HG03280 (cell line): ENCODE data around the gene ERRFI1.
A peak's percentile ranks its signal among the peaks of the same experiment; 100 is the strongest.
"Not testable (repeated sequence)": the region's sequence is repeated elsewhere in the genome, so short reads cannot be mapped to it uniquely, and the experiment has no call there.

Source experiments
- ATAC-seq: cut with Tn5 transposase; IDR thresholded peaks from one replicate; pipeline ENCODE4 v1.9.1; 2021; ENCODE audit warnings: mild to moderate bottlenecking, moderate library complexity; ENCODE audit not compliant: unreplicated experiment

ERRFI1 gene

DNA sequence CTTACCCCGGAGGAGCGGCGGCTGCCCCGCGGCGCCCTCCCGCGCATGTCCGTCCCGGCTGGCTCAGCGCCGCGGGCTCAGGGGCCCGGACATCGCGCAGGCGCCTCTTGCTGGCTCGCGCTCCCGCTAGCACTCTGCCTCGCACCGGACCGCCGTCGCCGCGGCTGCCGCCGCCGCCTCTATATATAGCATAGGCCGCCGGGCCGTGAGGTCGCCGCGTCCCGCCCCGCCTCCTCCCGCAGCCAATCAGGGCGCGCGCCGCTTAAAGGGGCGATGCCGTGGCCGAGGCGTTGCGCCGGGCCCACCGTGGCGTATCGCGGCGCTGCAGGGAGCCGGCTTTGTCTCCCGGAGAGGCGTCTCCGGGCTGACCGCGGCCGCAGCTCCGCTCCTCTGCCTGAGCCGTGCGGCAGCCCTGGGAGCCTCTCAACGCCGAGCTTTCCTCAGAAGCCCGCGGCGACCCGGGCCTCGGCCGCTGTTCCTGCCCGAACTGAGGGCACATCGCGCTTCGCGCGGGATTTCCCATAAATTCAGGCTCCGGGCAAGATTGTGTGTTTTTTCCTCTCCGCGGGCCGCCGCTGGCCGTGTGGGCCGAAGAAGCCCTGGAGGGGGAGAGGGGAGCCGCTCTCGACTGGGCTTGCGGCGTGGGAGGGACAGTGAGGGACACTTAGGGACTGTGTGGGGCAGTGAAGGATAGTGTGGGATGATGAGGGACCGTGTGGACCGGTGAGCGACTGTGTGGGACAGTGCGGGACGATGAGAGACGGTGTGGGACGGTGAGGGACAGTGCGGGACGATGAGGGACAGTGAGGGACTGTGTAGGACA is at the start of gene ERRFI1:
Gene ERRFI1 (minus strand): TSS at position 157 of the 823 bp plus-strand sequence. CDS start 10,690 bp downstream, outside the sequence.
- peak; percentile 82 for ATAC-seq

GRCh38 chr1:8075511-8076051 is 49.5 kb upstream of the ERRFI1 start:
- ATAC-seq = no peak

- no peak for ATAC-seq
Observed at GRCh38 chr1:8073112-8073855, 47.2 kb upstream of the ERRFI1 start.

GRCh38 chr1:8070381-8070811 is 44.3 kb upstream of the ERRFI1 start:
- ATAC-seq = no peak

DNA sequence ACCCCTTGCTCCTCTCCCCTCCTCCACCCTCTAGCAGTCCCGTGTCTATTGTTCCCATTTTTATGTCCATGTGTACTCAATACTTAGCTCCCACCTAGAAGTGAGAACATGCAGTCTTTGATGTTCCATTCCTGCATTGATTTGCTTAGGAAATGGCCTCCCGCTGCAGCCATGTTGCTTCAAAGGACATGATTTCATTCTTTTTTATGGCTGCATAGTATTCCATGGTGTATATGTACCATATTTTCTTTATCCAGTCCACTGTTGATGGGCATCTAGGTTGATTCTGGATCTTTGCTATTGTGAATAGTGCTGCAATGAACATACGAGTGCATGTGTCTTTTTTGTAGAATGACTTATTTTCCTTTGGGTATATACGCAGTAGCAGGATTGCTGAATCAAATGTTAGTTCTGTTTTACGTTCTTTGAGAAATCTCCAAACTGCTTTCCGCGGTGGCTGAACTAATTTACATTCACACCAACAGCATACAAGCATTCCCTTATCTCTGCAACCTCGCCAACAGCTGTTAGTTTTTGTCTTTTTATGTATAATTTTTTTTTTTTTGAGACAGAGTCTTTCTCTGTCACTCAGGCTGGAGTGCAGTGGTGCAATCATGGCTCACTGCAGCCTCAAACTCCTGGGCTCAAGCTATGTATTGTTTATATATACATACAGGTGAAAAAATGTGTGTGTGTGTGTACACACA is 43.7 kb upstream of the ERRFI1 start:
- ATAC-seq = not testable (repeated sequence)

DNA sequence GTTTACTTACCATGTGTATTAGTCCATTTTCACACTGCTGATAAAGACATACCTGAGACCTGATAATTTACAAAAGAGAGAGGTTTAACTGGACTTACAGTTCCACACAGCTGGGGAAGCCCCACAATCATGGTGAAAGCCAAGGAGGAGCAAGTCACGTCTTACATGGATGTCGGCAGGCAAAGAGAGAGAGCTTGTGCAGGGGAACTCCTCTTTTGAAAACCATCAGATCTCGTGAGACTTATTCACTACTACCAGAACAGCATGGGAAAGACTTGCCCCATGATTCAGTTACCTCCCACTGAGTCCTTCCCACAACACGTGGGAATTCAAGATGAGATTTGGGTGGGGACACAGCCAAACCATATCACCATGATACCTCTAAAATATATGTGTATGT is 39.3 kb upstream of the ERRFI1 start:
- no peak for ATAC-seq

DNA sequence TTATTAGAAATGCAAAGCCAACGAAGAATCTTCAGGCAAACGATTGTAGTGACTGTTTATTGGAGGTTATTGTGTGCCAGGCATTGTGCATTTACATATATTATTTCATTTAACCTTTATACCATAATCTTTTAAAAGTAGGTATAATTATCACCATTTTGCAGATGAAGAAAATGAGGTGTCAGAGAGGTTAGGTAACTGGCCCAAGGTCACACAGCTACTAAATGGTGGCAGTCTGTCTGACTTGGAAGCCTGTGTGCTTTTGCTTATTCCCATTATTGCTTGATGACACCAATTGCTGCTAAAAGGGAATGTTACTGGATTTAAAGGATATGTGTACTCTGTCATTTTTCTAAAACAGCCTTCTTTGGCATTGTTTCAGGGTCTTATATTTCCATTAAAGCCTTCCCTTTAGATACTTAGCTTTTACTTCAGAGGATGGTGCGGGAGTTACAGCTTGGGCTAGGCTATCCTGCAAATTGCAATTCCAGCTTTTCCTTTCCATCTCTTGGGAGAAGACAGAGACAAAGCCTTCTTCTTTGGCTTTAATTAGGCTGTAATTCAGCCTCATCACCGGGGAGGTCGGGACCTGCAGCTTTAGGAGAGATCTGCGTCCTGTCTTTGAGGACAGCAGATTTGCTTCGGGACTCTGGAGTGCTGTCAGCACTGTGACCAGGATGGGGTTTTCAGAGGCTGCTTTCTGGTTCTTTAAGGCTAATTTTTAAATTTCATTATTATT is 37.4 kb upstream of the ERRFI1 start:
- ATAC-seq = no peak

- ATAC-seq = no peak
Observed at GRCh38 chr1:8062861-8063260, 36.8 kb upstream of the ERRFI1 start.

- ATAC-seq = no peak
Observed at GRCh38 chr1:8061673-8062386, 35.7 kb upstream of the ERRFI1 start.

DNA sequence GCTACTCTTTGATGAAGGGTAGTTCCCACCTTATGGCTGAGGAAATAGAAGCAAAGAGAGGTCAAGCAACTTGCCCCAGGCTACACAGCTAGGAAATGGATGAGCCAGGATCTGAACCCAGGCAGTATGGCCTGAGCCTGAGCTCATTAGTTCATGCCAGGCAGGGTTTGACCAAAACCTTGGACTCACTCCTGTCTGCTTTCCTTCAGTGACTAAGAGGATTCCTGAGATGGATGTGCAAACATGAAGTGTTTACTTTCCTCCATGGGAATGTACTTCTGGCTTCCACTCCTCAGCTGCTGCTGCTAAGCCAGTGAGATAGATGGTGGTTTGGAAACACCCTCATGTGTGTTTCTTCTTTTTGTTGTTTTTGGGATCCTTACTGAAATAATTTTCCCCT is 35.1 kb upstream of the ERRFI1 start:
- no peak for ATAC-seq

DNA sequence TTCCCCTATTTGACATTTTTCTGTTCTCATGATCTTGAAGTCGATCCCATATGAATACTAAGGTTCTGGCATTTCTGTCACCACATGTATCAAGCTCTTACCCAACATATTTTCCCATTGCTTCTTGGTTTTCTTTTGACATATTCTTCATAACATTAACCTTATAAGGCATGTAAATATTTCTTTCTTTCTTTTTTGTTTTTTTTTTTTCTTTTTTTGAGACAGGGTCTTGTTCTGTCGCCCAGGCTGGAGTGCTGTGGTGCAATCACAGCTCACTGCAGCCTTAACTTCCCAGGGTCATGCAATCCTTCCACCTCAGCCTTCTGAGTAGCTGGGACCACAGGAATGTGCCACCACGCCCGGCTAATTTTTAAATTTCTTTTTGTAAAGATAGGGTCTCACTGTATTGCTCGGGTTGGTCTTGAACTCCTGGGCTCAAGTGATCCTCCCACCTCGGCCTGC is 33.1 kb upstream of the ERRFI1 start:
- ATAC-seq = no peak

DNA sequence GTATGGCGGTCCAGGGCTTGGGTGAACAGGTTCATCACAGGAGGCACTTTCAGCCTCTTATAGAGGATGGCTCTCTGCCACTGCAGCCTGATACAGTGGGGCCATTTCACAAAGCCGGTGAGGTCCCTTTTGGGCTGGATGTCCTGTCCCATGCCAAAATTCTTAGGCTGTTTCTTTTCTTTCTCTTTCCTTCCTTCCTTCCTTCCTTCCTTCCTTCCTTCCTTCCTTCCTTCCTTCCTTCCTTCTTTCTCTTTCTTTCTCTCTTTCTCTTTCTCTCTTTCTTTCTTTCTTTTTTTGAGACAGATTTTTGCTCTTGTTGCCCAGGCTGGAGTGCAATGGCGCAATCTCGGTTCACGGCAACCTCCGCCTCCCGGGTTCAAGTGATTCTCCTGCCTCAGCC is 31.7 kb upstream of the ERRFI1 start:
- ATAC-seq = not testable (repeated sequence)

- no peak for ATAC-seq
Observed at GRCh38 chr1:8055973-8056372, 29.9 kb upstream of the ERRFI1 start.

- no peak for ATAC-seq
Observed at GRCh38 chr1:8053878-8054567, 27.9 kb upstream of the ERRFI1 start.

DNA sequence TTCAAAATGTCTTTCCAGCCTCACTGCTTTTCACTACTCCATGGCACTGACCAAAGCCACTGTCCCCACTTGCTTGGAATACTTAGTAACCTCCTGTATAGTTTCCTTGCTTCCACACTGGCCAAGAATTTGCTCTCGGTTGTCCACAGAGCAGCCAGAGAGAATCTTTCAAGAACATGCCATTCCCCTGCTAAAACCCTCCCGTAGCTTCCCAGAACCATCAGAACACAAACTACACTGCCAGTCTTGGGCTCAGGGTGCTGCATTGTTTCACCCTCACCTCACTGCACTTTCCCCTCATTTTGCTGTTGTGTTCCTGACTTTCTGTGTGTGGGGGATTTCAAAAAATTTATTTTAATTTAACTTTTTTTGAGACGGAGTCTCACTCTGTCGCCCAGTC is 25.5 kb upstream of the ERRFI1 start:
- ATAC-seq = no peak

GRCh38 chr1:8049229-8049628 is 23.1 kb upstream of the ERRFI1 start:
- ATAC-seq = not testable (repeated sequence)

DNA sequence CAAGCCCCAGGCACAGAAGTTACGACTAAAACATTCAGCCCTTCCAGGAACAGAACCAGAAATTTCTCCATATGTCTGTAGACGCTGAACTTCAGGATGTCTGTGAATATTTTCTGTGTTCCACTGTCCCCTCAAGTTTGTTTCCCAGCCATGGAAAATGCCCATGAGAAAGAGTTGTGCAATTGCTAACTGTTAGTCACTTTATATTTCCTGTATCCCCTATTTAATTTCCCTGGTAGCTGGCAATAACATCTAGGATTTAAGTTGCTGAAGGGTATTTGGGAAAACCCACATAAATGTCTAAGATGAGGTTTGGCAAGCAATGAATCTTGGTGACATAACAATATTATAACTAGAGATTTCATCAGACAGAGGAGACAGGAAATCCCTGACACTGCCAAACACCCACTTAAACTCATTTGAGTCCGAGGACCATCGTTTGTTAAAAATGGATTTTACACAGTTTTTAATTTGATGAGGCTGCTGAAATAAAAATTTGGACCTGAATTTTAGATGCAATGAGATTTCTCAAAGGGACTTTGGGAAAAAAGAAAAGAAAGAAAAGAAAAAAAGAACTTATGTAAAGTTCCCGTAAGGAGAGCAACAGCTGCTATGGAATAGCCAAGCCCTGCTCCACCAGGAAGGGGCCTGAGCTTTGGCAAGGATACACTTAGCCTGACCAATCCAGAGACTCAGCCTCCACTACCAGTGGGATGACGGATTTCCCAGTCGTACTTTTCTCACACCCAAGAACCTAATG is 21.8 kb upstream of the ERRFI1 start:
- no peak for ATAC-seq

DNA sequence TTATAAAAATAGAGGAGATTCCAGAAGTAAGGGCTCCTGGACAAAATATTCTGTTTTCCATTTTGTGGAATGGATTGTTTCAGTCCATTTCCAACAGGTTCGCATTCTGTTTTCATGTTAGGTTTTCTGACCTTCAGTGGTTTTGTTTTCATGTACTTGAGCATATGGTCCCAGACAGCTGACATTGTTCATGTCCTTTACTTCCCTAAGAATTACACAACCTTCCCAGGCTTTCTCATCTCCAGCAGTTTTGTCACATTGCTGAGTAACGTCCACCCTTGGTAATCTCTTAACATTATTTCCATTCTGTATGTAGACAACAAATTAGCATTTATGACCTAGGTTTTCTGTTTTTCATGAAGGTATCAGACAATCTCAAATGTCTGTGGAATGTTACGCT is 21.0 kb upstream of the ERRFI1 start:
- ATAC-seq = no peak
